Activated naive CD8-positive, alpha-beta T cell (primary cell): ENCODE results near the gene PLA2G2F.

Experiments
- H3K27ac Mint-ChIP-seq: one replicate; pipeline ENCODE4 v1.8.0; 2021; ENCODE audit warnings: mixed read lengths
- H3K27me3 Mint-ChIP-seq: one replicate; pipeline ENCODE4 v1.8.0; 2021; ENCODE audit warnings: mixed read lengths
- H3K36me3 Mint-ChIP-seq: one replicate; pipeline ENCODE4 v1.8.0; 2021; ENCODE audit warnings: mixed read lengths
- H3K4me1 Mint-ChIP-seq: one replicate; pipeline ENCODE4 v1.8.0; 2021; ENCODE audit warnings: low read depth, mixed read lengths
- H3K4me3 Mint-ChIP-seq: one replicate; pipeline ENCODE4 v1.8.0; 2021; ENCODE audit warnings: mild to moderate bottlenecking, mixed read lengths
- H3K9me3 Mint-ChIP-seq: one replicate; pipeline ENCODE4 v1.8.0; 2021; ENCODE audit warnings: low read depth, mixed read lengths

Gene PLA2G2F

DNA sequence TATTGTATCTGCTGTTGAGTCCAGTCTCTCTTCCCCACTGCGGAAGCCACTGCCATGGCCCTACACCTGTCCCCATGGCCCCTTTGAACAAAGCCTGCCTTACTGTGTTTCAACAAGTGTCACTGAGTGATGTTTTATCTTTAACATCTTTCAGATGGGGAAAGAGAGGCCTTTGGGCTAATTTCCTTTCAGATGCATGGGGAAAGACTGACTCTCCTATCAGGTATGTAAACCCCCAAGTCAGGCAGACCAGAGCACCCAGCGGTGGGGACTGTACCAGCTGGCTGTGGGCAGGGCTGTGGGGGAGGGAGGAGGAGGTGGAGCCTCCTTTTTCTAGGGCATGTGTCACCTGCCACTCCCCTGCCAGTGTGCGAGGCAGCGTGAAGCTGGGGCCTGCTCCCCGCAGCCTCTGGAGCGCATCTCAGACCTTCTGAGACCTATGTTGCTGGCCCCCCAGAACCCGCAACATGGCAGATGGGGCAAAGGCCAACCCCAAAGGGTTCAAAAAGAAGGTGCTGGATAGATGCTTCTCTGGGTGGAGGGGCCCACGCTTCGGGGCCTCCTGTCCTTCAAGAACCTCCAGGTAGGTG is at the start of gene PLA2G2F:
Gene PLA2G2F, plus strand, starts transcription at position 363 of the 590 bp plus-strand sequence. Its CDS starts 105 bp downstream, at position 468.
- Mint-ChIP-seq H3K27me3 (peaks cover 4% of the 10 kb centered on the region), H3K36me3 (no peaks in the 10 kb centered on the region), H3K27ac (no peak within 1 kb of the TSS), H3K9me3 (no peaks in the 10 kb centered on the region), H3K4me1 (no peaks in the 10 kb centered on the region), H3K4me3 (no peak within 1 kb of the TSS)

DNA sequence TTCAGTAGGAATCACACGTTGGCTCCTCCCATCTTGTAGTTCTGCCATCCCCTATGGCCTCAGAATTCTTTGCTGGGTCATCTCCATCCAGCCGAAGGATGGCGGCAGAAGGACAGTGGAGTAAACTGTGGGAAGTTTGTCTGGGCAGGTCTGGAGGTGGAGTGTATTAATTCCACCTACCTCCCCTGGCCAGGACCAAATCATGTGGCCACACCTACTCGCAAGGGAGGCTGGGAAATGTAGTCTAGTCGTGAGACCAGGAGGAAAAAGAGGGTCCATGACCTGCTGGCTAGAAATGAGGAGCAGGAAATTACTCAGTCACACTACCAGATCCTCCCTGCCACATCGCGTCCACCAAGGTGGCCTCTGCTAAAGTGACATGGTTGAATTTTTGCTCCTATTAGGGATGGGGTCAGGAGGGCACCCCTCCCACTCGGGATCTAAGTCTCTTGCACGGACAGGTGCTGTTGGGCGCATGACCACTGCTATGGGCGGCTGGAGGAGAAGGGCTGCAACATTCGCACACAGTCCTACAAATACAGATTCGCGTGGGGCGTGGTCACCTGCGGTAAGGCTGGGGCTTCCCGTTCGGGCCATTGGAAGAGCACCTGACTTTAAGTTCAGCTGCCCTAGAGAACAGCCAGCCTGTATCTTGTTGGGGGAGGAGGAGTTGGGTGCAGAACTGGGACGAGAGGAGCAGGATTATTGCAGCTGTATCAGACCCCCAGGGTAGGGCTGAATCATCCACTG is 49.6 kb upstream of the PLA2G2F start:
- Mint-ChIP-seq H3K4me1 (no peaks in the 10 kb centered on the region), H3K4me3 (no peak overlapping the region), H3K27ac (no peak overlapping the region), H3K9me3 (no peaks in the 10 kb centered on the region), H3K36me3 (no peaks in the 10 kb centered on the region), H3K27me3 (peaks cover 4% of the 10 kb centered on the region)

- Mint-ChIP-seq H3K36me3 (no peaks in the 10 kb centered on the region), H3K27me3 (peaks cover 6% of the 10 kb centered on the region), H3K4me3 (no peak overlapping the region), H3K9me3 (no peaks in the 10 kb centered on the region), H3K27ac (no peak overlapping the region), H3K4me1 (no peaks in the 10 kb centered on the region)
Measured at GRCh38 chr1:20090119-20090518, 49.0 kb upstream of the PLA2G2F start.

DNA sequence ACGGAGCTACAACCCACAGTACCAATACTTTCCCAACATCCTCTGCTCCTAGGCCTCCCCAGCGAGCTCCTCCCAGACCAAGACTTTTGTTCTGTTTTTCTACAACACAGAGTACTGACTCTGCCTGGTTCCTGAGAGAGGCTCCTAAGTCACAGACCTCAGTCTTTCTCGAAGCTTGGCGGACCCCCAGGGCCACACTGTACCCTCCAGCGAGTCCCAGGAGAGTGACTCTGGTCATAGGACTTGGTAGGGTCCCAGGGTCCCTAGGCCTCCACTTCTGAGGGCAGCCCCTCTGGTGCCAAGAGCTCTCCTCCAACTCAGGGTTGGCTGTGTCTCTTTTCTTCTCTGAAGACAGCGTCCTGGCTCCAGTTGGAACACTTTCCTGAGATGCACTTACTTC is 48.5 kb upstream of the PLA2G2F start:
- no peaks in the 10 kb centered on the region for H3K9me3 Mint-ChIP-seq
- no peak overlapping the region for H3K27ac Mint-ChIP-seq
- H3K36me3 Mint-ChIP-seq: no peaks in the 10 kb centered on the region
- no peak overlapping the region for H3K4me3 Mint-ChIP-seq
- H3K4me1 Mint-ChIP-seq: no peaks in the 10 kb centered on the region
- peaks cover 6% of the 10 kb centered on the region for H3K27me3 Mint-ChIP-seq

DNA sequence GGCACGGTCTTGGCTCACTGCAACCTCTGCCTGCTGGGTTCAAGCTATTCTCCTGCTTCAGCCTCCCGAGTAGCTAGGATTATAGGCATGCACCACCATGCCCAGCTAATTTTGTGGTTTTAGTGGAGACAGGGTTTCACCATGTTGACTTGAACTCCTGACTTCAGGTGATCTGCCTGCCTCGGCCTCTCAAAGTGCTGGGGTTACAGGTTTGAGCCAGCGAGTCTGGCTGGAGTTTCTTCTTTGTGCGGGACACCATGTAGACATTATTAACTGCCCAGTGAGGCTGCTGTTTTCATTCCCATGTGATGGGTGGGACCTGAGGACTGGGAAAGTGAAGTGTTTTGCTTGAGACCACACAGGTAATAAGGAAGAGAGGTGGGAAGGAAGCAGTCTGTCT is 45.8 kb upstream of the PLA2G2F start:
- Mint-ChIP-seq H3K4me3 (no peak overlapping the region), H3K27ac (no peak overlapping the region), H3K27me3 (peaks cover 6% of the 10 kb centered on the region), H3K36me3 (no peaks in the 10 kb centered on the region), H3K9me3 (no peaks in the 10 kb centered on the region), H3K4me1 (no peaks in the 10 kb centered on the region)

- no peak overlapping the region for H3K27ac Mint-ChIP-seq
Measured at GRCh38 chr1:20093940-20094391, 45.2 kb upstream of the PLA2G2F start.

GRCh38 chr1:20095564-20096434 is 43.3 kb upstream of the PLA2G2F start:
- Mint-ChIP-seq H3K4me3 (no peak overlapping the region), H3K27me3 (peaks cover 6% of the 10 kb centered on the region), H3K36me3 (no peaks in the 10 kb centered on the region), H3K4me1 (no peaks in the 10 kb centered on the region), H3K27ac (no peak overlapping the region), H3K9me3 (no peaks in the 10 kb centered on the region)

More at GRCh38 chr1:20093940-20094391, 45.2 kb upstream of the PLA2G2F start:
- H3K9me3 Mint-ChIP-seq: no peaks in the 10 kb centered on the region
- no peaks in the 10 kb centered on the region for H3K4me1 Mint-ChIP-seq
- no peaks in the 10 kb centered on the region for H3K36me3 Mint-ChIP-seq
- H3K4me3 Mint-ChIP-seq: no peak overlapping the region
- peaks cover 6% of the 10 kb centered on the region for H3K27me3 Mint-ChIP-seq

DNA sequence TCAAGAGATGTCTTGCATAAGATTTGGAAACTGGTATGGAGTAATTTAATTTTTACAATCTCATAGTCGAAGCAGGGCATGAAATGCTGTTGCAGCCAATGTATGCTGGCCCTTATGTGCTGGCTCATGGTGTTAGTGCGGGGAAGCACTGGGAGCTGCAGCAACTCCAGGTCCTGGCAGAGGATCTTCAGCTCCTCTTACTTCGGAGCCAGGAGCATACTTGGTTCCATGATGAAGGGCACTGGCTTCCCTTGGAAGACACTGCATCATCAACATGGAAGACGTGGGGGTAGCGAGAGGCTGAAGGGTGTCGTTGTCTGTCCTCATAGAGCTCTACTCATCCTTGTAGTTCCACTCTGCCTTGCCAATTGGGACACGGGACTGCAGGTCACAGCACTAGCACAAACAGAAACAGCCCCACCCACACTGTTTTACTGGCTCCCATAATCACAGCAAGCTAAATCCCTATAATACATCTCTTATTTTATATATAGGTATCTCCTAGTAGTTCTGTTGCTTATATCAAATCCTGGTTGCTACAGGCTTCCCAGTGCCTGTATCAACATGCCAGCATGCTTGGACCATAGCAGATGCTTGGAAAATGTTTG is 42.2 kb upstream of the PLA2G2F start:
- H3K4me1 Mint-ChIP-seq: no peaks in the 10 kb centered on the region
- no peaks in the 10 kb centered on the region for H3K9me3 Mint-ChIP-seq
- no peak overlapping the region for H3K4me3 Mint-ChIP-seq
- H3K27ac Mint-ChIP-seq: no peak overlapping the region
- H3K27me3 Mint-ChIP-seq: peaks cover 8% of the 10 kb centered on the region
- no peaks in the 10 kb centered on the region for H3K36me3 Mint-ChIP-seq

- H3K27ac Mint-ChIP-seq: no peak overlapping the region
- no peak overlapping the region for H3K4me3 Mint-ChIP-seq
- peaks cover 5% of the 10 kb centered on the region for H3K27me3 Mint-ChIP-seq
- H3K36me3 Mint-ChIP-seq: no peaks in the 10 kb centered on the region
- no peaks in the 10 kb centered on the region for H3K9me3 Mint-ChIP-seq
- no peaks in the 10 kb centered on the region for H3K4me1 Mint-ChIP-seq
Measured at GRCh38 chr1:20099533-20099932, 39.6 kb upstream of the PLA2G2F start.

GRCh38 chr1:20100632-20101355 is 38.3 kb upstream of the PLA2G2F start:
- H3K27me3 Mint-ChIP-seq: peaks cover 3% of the 10 kb centered on the region
- no peak overlapping the region for H3K4me3 Mint-ChIP-seq
- H3K4me1 Mint-ChIP-seq: no peaks in the 10 kb centered on the region
- H3K36me3 Mint-ChIP-seq: no peaks in the 10 kb centered on the region
- no peak overlapping the region for H3K27ac Mint-ChIP-seq
- H3K9me3 Mint-ChIP-seq: no peaks in the 10 kb centered on the region

DNA sequence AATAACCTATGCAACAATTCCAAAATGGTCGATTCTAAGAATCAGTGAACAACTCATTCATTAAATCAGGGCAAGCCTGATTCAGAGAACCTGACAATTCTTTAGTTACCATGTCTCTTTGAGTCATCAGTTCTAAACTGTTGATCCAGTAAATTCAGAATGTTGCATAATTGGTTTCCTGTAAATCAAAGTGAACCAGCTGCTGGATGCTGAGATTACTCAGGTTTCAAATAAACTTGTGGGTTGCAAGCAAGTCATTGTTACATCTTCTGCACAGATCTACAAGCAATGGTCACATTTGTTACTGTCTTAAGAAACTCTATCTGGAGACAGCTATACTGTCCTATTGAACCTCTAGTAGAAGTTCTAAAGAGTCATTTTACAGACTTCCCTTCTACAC is 36.2 kb upstream of the PLA2G2F start:
- Mint-ChIP-seq H3K4me3 (no peak overlapping the region), H3K36me3 (no peaks in the 10 kb centered on the region), H3K9me3 (no peaks in the 10 kb centered on the region), H3K27me3 (peaks cover 3% of the 10 kb centered on the region), H3K27ac (no peak overlapping the region), H3K4me1 (no peaks in the 10 kb centered on the region)

DNA sequence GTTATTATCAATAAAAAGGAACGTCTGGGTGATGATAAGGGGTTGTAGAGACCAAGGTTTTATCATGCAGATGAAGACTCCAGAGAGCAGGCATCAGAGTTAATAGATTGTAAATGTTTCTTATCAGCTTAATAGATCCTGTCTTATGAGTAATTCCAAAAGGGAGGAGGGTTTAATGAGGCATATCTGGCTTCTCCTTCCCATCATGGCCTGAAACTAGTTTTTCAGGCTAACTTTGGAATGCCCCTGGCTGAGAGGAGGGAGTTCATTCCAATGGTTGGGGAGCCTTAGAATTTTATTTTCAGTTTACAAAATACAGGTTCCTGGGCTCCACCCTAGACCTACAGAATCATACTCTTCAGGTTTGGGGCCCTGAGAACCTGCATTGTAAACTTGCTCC is 33.3 kb upstream of the PLA2G2F start:
- Mint-ChIP-seq H3K9me3 (no peaks in the 10 kb centered on the region), H3K4me3 (no peak overlapping the region), H3K27me3 (peaks cover 7% of the 10 kb centered on the region), H3K36me3 (no peaks in the 10 kb centered on the region), H3K4me1 (no peaks in the 10 kb centered on the region), H3K27ac (no peak overlapping the region)

- Mint-ChIP-seq H3K4me3 (no peak overlapping the region), H3K36me3 (no peaks in the 10 kb centered on the region)
Measured at GRCh38 chr1:20107351-20107750, 31.8 kb upstream of the PLA2G2F start.

GRCh38 chr1:20107796-20108195 is 31.3 kb upstream of the PLA2G2F start:
- Mint-ChIP-seq H3K4me1 (no peaks in the 10 kb centered on the region), H3K36me3 (no peaks in the 10 kb centered on the region), H3K9me3 (no peaks in the 10 kb centered on the region), H3K27me3 (peaks cover 5% of the 10 kb centered on the region), H3K27ac (no peak overlapping the region), H3K4me3 (no peak overlapping the region)

More at GRCh38 chr1:20107351-20107750, 31.8 kb upstream of the PLA2G2F start:
- Mint-ChIP-seq H3K27ac (no peak overlapping the region), H3K4me1 (no peaks in the 10 kb centered on the region), H3K27me3 (peaks cover 5% of the 10 kb centered on the region), H3K9me3 (no peaks in the 10 kb centered on the region)
